Natural killer cell (primary cell): ENCODE results near the gene SUSD2. TPM values are rescaled to one million over a fixed set of nuclear protein-coding genes. Genes with fewer than 3 reads are reported as not detected.
A peak's percentile ranks its signal among the peaks of the same experiment; 100 is the strongest.
"Not testable (repeated sequence)": the region's sequence is repeated elsewhere in the genome, so short reads cannot be mapped to it uniquely, and the experiment has no call there.

Experiments
- ATAC-seq, 3 donors: fragments of 150-1000 bp in 2 of 3; fragments of 200-7000 bp in 1 of 3; cut with Tn5 transposase; 1 replicate in 1 of 3; 2 replicates in 2 of 3; pipeline ENCODE4 v1.10.0; 2021; ENCODE audit warnings: mild to moderate bottlenecking in 2 of 3, moderate library complexity in 2 of 3
- DNase-seq, 2 donors: peaks; one replicate each; pipeline versions ENCODE4 v3.0.0 to v3.0.0-alpha.2; 2013 to 2021; ENCODE audit warnings: mixed read lengths in 1 of 2
- H3K27ac ChIP-seq: one replicate; pipeline ENCODE4 v1.5.1; 2013; ENCODE audit warnings: mild to moderate bottlenecking, low read length
- H3K27me3 ChIP-seq: one replicate; pipeline ENCODE4 v1.6.1; 2013; ENCODE audit warnings: low read length; ENCODE audit not compliant: control insufficient read depth, insufficient read depth
- H3K36me3 ChIP-seq: one replicate; pipeline ENCODE4 v1.6.1; 2013; ENCODE audit warnings: low read length; ENCODE audit not compliant: control insufficient read depth, insufficient read depth
- H3K4me1 ChIP-seq: one replicate; pipeline ENCODE4 v1.6.1; 2013; ENCODE audit warnings: low read length; ENCODE audit not compliant: control insufficient read depth, insufficient read depth
- H3K4me3 ChIP-seq: one replicate; pipeline ENCODE4 v1.5.1; 2013; ENCODE audit warnings: low read length
- H3K9me3 ChIP-seq: one replicate; pipeline ENCODE4 v1.6.1; 2013; ENCODE audit warnings: low read length; ENCODE audit not compliant: control insufficient read depth, insufficient read depth
- H3K27ac Mint-ChIP-seq, 2 donors: one replicate each; pipeline ENCODE4 v1.8.0; 2022; ENCODE audit warnings: mild to moderate bottlenecking in 2 of 2, mixed read lengths in 2 of 2, moderate library complexity in 1 of 2
- H3K27me3 Mint-ChIP-seq, 2 donors: one replicate each; pipeline ENCODE4 v1.8.0; 2022; ENCODE audit warnings: low read depth in 2 of 2, mixed read lengths in 2 of 2
- H3K36me3 Mint-ChIP-seq: one replicate; pipeline ENCODE4 v1.8.0; 2022; ENCODE audit warnings: mixed read lengths
- H3K4me1 Mint-ChIP-seq, 2 donors: one replicate each; pipeline ENCODE4 v1.8.0; 2022; ENCODE audit warnings: mixed read lengths in 2 of 2
- H3K4me3 Mint-ChIP-seq: one replicate; pipeline ENCODE4 v1.8.0; 2022; ENCODE audit warnings: mild to moderate bottlenecking, moderate library complexity, mixed read lengths
- H3K9me3 Mint-ChIP-seq, 2 donors: one replicate each; pipeline ENCODE4 v1.8.0; 2022; ENCODE audit warnings: mixed read lengths in 2 of 2
- CTCF ChIP-seq: fragments of 200-600 bp; IDR thresholded peaks from one replicate; pipeline ENCODE4 v1.8.0; 2022; ENCODE audit warnings: antibody characterized with exemption
- WGBS: methylation state at CpG from one replicate; pipeline ENCODE4 v1.1.7; 2013; ENCODE audit warnings: missing lambda C conversion rate; ENCODE audit not compliant: insufficient coverage; 5-methylcytosine and 5-hydroxymethylcytosine counted together
- intact Hi-C: fragments of 100-400 bp; cut with micrococcal nuclease; formaldehyde crosslinking; loops from one replicate; pipeline ENCODE4 v1.14.2; 2022
- total RNA-seq, 4 donors: library from RNA; stranded (reverse); fragments of 120-200 nt in 1 of 4; gene quantifications; one replicate each; pipeline versions ENCODE4 v1.2.3 to v1.2.4, GENCODE V29; 2013 to 2022

The SUSD2 gene
- total RNA-seq, 3 donors from 2014 or later (not counting 1 experiment from before 2014, with no cell fraction given) = 0.75 to 1.7 (median 1.5) TPM

DNA sequence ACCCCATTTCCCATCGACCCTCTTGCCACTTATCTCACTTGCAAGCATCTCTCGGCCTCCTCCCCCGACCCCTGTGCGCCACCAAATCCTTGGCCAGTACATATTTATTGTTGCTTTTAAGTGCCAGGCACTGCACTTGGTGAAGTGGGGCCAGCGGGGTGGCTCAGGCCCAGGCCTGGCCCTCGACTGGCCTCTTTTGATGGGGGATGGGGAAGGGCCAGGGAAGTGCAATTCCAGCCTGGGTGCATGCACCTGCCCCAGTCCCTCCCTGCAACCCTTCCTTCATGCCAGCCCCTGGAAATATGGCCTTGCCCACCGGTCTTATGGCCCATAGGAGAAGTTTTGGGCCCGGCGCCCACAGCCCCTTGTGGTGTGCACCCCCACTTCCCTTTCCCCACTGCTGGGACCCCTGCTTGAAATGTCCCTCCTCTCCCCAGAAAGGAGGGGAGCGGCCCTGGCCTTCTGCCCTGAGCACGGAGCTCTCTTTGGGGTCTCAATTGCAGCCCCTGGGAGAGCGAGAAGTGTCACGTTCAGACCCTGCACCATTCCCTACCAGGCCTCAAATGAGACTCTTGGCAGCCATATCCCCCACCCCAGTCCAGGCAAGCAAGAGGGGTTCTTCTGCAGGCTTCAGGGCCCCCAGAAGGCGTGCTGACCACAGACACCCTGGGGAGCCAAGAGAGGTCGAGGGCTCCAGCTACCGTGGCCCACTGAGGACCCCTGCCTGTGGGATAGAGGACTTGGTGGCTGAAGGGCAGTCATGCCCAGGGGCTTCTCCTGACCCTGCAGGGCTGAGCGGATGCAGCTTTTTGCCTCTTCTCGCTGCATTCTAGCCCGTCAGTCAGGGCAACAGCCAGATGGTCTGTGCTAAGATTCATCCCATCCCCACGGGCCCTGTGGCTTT, 961 bp downstream of the SUSD2 start:
- TF ChIP-seq CTCF = no peak
- Mint-ChIP-seq H3K4me3 (no peak overlapping the region), H3K27ac (no peak overlapping the region), H3K27me3 (no peaks in the 10 kb centered on the region), H3K9me3 (no peaks in the 10 kb centered on the region), H3K4me1 (no peaks in the 10 kb centered on the region), H3K36me3 (no peaks in the 10 kb centered on the region)
- DNase-seq (peak in 1 of 2 donors; percentile 28), ATAC-seq (no peak)
- Histone ChIP-seq H3K4me3 (no peak overlapping the region), H3K27me3 (no peaks in the 10 kb centered on the region), H3K36me3 (peaks cover 12% of the 10 kb centered on the region), H3K9me3 (no peaks in the 10 kb centered on the region), H3K27ac (no peak overlapping the region), H3K4me1 (no peaks in the 10 kb centered on the region)
- intact Hi-C loops = loop anchor here (10.0 kb wide), 1 partner anchor 343 kb away; no protein-coding TSS in a partner anchor
- WGBS = 78% methylated on average over 20 of the region's 20 CpGs

GRCh38 chr22:24182900-24183246, 1.6 kb downstream of the SUSD2 start:
- WGBS = 95% methylated on average over 9 of the region's 11 CpGs
- not testable (repeated sequence) for H3K27ac Mint-ChIP-seq, H3K36me3 Mint-ChIP-seq, H3K4me1 ChIP-seq, DNase-seq, H3K4me3 ChIP-seq, ATAC-seq, H3K27me3 ChIP-seq, H3K9me3 ChIP-seq, H3K4me1 Mint-ChIP-seq, H3K27ac ChIP-seq, H3K9me3 Mint-ChIP-seq, H3K4me3 Mint-ChIP-seq, H3K27me3 Mint-ChIP-seq, H3K36me3 ChIP-seq
- intact Hi-C loops = loop anchor here (10.0 kb wide), 1 partner anchor 342 kb away; no protein-coding TSS in a partner anchor

DNA sequence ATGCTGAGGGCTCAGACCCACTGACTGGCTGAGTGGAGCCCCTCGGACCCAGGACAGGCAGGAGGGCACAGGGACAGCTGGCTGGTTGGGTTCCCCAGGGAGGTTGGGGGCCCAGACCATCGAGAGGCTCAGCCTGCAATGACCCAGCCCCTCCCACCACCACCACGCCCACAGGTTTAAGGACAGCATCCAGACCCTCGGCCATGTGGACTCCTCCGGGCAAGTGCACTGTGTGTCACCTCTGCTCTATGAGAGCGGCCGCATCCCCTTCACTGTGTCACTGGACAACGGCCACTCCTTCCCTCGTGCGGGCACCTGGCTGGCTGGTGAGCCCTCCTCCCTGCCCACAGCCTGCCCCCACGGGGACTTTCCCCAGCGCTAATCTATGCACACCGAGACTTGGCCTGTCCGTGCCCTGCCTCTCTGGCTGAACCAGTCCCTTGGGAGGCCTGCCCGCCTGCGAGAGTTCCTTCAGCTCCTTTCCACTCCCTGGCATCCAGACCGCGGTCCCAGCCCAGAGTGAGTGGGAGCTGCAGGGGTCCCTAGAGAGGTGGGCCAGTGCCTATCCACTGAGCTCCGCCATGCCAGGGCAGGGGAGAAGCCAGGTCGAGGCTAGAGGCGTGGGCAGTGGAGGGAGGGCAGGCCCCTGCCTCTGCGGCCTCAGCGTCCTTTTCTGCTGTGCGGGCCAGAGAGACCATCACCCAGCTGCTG, 2.2 kb downstream of the SUSD2 start:
- Mint-ChIP-seq H3K36me3 (no peaks in the 10 kb centered on the region), H3K27ac (no peak overlapping the region), H3K4me1 (no peaks in the 10 kb centered on the region), H3K9me3 (no peaks in the 10 kb centered on the region), H3K27me3 (no peaks in the 10 kb centered on the region), H3K4me3 (no peak overlapping the region)
- Histone ChIP-seq H3K9me3 (no peaks in the 10 kb centered on the region), H3K27me3 (no peaks in the 10 kb centered on the region), H3K4me3 (no peak overlapping the region), H3K36me3 (peaks cover 5% of the 10 kb centered on the region), H3K4me1 (no peaks in the 10 kb centered on the region), H3K27ac (no peak overlapping the region)
- TF ChIP-seq CTCF = no peak
- DNase-seq (no peak), ATAC-seq (no peak)
- intact Hi-C loops = loop anchor here (10.0 kb wide), 1 partner anchor 341 kb away; no protein-coding TSS in a partner anchor
- 80% methylated on average over 24 of the region's 24 CpGs for WGBS
